Stomach (tissue), 9 donors: ENCODE measurements around the gene NHERF1. TPM values are rescaled to one million over a fixed set of nuclear protein-coding genes. Genes with fewer than 3 reads are reported as not detected.
A peak's percentile ranks its signal among the peaks of the same experiment; 100 is the strongest.

Source experiments
- DNase-seq, 2 donors: peaks; one replicate each; pipeline versions ENCODE4 v3.0.0 to v3.0.0-alpha.2; 2013 to 2019
- H3K27ac ChIP-seq, 5 donors: fragments of 200-600 bp in 4 of 5; sonication (generic) in 4 of 5; one replicate each; pipeline ENCODE4 v1.5.1; 2013 to 2019; ENCODE audit warnings: mild to moderate bottlenecking in 1 of 5, moderate library complexity in 1 of 5
- H3K27me3 ChIP-seq, 3 donors: fragments of 200-600 bp; sonication (generic); one replicate each; pipeline ENCODE4 v1.5.1; 2017 to 2019; ENCODE audit warnings: mixed run types in 1 of 3
- H3K36me3 ChIP-seq, 4 donors: fragments of 200-600 bp; sonication (generic); 1 replicate in 3 of 4; 2 replicates in 1 of 4; pipeline ENCODE4 v1.5.1; 2016 to 2019
- H3K4me1 ChIP-seq, 4 donors: fragments of 200-600 bp; sonication (generic); one replicate each; pipeline ENCODE4 v1.5.1; 2016 to 2019
- H3K4me3 ChIP-seq, 4 donors: fragments of 200-600 bp; sonication (generic) in 3 of 4; one replicate each; pipeline ENCODE4 v1.5.1; 2016 to 2019; ENCODE audit warnings: mild to moderate bottlenecking in 1 of 4
- H3K9me3 ChIP-seq, 4 donors: fragments of 200-600 bp; sonication (generic); one replicate each; pipeline ENCODE4 v1.5.1; 2016 to 2019
- EP300 ChIP-seq: sonication (generic); formaldehyde crosslinking; IDR thresholded peaks from one replicate; pipeline ENCODE4 v1.6.1; 2017; ENCODE audit warnings: antibody characterized with exemption
- POLR2A ChIP-seq, 4 donors: fragments of 450-650 bp; IDR thresholded peaks; one replicate each; pipeline ENCODE4 v1.6.1; 2016; ENCODE audit warnings: antibody characterized with exemption in 4 of 4, control low read depth in 2 of 4, mild to moderate bottlenecking in 1 of 4, moderate library complexity in 1 of 4
- POLR2AphosphoS5 ChIP-seq, 3 donors: sonication (generic); formaldehyde crosslinking; IDR thresholded peaks; one replicate each; pipeline ENCODE4 v1.6.1; 2016; ENCODE audit warnings: antibody characterized with exemption in 3 of 3
- WGBS, 5 donors: extraction: QIAGEN DNeasy Blood & Tissue Kit in 3 of 5; methylation state at CpG; one replicate each; pipeline versions ENCODE4 v1.1.5 to v1.1.7; 2013 to 2018; 5-methylcytosine and 5-hydroxymethylcytosine counted together
- intact Hi-C: fragments of 100-400 bp; cut with DNase I; formaldehyde crosslinking; loops from one replicate; pipeline ENCODE4 v1.15.1; 2023; ENCODE audit warnings: low total_unique reads
- polyA plus RNA-seq, 3 donors: library from polyadenylated mRNA; stranded (reverse); fragments of 200-250 nt; gene quantifications; one replicate each; pipeline ENCODE4 v1.2.3, GENCODE V29; 2013
- total RNA-seq, 5 donors: library from RNA; depleted of rRNA; stranded (reverse); fragments of >200 nt; gene quantifications; one replicate each; pipeline versions ENCODE4 v1.1.0 to v1.2.3, GENCODE V29; 2014 to 2016
- TF ChIP-seq, protein P1 (sequence below), 7 experiments: fragments of 450-650 bp in 4 of 7; fragments of 200-600 bp in 3 of 7; sonication (generic) in 3 of 7; IDR thresholded peaks; one replicate each; pipeline ENCODE4 v1.5.1; 2016 to 2019; ENCODE audit warnings: antibody characterized with exemption in 7 of 7, control low read depth in 2 of 7, mild to moderate bottlenecking in 1 of 7
- donor health status: healthy with polysubstance abuse.
- donor health status: Bipolar disorder and iron deficiency.
- donor health status: healthy.

Gene NHERF1
- total and polyA plus RNA-seq, 8 donors, result 14.9 to 152 (median 82.4) TPM

- Histone ChIP-seq H3K4me3 (no peak overlapping the region), H3K4me1 (peaks cover 19 to 58% (median 29%) of the 10 kb centered on the region in 4 donors), H3K27me3 (no peaks in the 10 kb centered on the region), H3K9me3 (no peaks in the 10 kb centered on the region), H3K36me3 (peaks cover 0 to 31% (median 19%) of the 10 kb centered on the region in 4 donors), H3K27ac (peak overlapping the region in 3 of 5 donors; percentile 7 to 61 (median 55))
- intact Hi-C loops, result no loop called here
- no peak for DNase-seq
- 79 to 89% (median 80%) methylated on average over 8 of the region's 8 CpGs for WGBS, 5 donors
- TF ChIP-seq POLR2A (IDR thresholded peaks at IDR 0.05) (no peak), POLR2AphosphoS5 (IDR thresholded peaks at IDR 0.05) (no peak), EP300 (no peak)
- TF ChIP-seq, protein P1, sequence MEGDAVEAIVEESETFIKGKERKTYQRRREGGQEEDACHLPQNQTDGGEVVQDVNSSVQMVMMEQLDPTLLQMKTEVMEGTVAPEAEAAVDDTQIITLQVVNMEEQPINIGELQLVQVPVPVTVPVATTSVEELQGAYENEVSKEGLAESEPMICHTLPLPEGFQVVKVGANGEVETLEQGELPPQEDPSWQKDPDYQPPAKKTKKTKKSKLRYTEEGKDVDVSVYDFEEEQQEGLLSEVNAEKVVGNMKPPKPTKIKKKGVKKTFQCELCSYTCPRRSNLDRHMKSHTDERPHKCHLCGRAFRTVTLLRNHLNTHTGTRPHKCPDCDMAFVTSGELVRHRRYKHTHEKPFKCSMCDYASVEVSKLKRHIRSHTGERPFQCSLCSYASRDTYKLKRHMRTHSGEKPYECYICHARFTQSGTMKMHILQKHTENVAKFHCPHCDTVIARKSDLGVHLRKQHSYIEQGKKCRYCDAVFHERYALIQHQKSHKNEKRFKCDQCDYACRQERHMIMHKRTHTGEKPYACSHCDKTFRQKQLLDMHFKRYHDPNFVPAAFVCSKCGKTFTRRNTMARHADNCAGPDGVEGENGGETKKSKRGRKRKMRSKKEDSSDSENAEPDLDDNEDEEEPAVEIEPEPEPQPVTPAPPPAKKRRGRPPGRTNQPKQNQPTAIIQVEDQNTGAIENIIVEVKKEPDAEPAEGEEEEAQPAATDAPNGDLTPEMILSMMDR (IDR thresholded peaks at IDR 0.05), result no peak
These were observed 31.1 kb downstream of the NHERF1 start for GRCh38 chr17:74779501-74779900.

- Histone ChIP-seq H3K27ac (peak overlapping the region in 2 of 5 donors; percentile 55 to 61), H3K4me1 (peaks cover 15 to 54% (median 24%) of the 10 kb centered on the region in 4 donors), H3K4me3 (no peak overlapping the region), H3K9me3 (no peaks in the 10 kb centered on the region), H3K27me3 (no peaks in the 10 kb centered on the region), H3K36me3 (peaks cover 0 to 33% (median 19%) of the 10 kb centered on the region in 4 donors)
- TF ChIP-seq POLR2A (IDR thresholded peaks at IDR 0.05) (no peak), POLR2AphosphoS5 (IDR thresholded peaks at IDR 0.05) (no peak), EP300 (no peak)
- TF ChIP-seq, protein P1 (IDR thresholded peaks at IDR 0.05), result no peak
- intact Hi-C loops, result no loop called here
- WGBS, 5 donors, result 75 to 84% (median 79%) methylated on average over 10 to 11 of the region's 11 CpGs
- peak; percentile 35 to 77 for DNase-seq
These were observed 31.5 kb downstream of the NHERF1 start for GRCh38 chr17:74779948-74780400.

- H3K36me3 ChIP-seq, result peaks cover 4 to 39% (median 25%) of the 10 kb centered on the region in 4 donors
- H3K4me3 ChIP-seq, result no peak overlapping the region
- DNase-seq, result no peak
- peak overlapping the region in 2 of 5 donors; percentile 55 to 61 for H3K27ac ChIP-seq
- no peaks in the 10 kb centered on the region for H3K9me3 ChIP-seq
- intact Hi-C loops, result no loop called here
- TF ChIP-seq, protein P1 (IDR thresholded peaks at IDR 0.05), result no peak
- TF ChIP-seq POLR2A (IDR thresholded peaks at IDR 0.05) (no peak), POLR2AphosphoS5 (IDR thresholded peaks at IDR 0.05) (no peak), EP300 (no peak)
- peaks cover 9 to 47% (median 17%) of the 10 kb centered on the region in 4 donors for H3K4me1 ChIP-seq
- H3K27me3 ChIP-seq, result no peaks in the 10 kb centered on the region
- WGBS, 5 donors, result 57 to 78% (median 67%) methylated on average over 7 of the region's 7 CpGs
These were observed 32.2 kb downstream of the NHERF1 start for GRCh38 chr17:74780443-74781238.

DNA sequence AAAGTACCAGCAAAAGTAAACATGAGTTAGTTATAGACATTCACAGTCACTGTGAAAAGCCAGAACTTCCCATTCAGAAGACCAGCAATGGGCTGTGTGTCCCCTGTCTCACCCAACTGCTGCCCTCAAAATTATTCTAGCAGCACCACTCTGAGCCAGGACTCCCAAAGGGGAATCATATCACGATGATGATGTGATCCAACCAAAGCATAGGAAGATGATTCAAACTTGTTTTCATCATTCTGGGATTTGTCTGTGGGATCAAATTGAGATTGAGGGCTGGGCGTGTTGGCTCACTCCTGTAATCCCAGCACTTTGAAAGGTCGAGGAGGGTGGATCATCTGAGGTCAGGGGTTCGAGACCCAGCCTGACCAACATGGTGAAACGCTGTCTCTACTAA lies 34.1 kb downstream of the NHERF1 start:
- Histone ChIP-seq H3K9me3 (no peaks in the 10 kb centered on the region), H3K4me1 (peaks cover 0 to 33% (median 5%) of the 10 kb centered on the region in 4 donors), H3K36me3 (peaks cover 9 to 47% (median 36%) of the 10 kb centered on the region in 4 donors), H3K4me3 (no peak overlapping the region), H3K27ac (no peak overlapping the region), H3K27me3 (no peaks in the 10 kb centered on the region)
- TF ChIP-seq, protein P1 (IDR thresholded peaks at IDR 0.05), result no peak
- TF ChIP-seq POLR2AphosphoS5 (IDR thresholded peaks at IDR 0.05) (no peak), POLR2A (IDR thresholded peaks at IDR 0.05) (no peak), EP300 (no peak)
- WGBS, 5 donors, result 80 to 96% (median 92%) methylated on average over 5 of the region's 5 CpGs
- no peak for DNase-seq
- intact Hi-C loops, result no loop called here
